ENCODE data around the gene HLX. TPM values are rescaled to one million over a fixed set of nuclear protein-coding genes. Genes with fewer than 3 reads are reported as not detected.
A peak's percentile ranks its signal among the peaks of the same experiment; 100 is the strongest.

Gene HLX
- total and polyA plus RNA-seq, 7 donors, result 3.2 to 11.6 (median 4.3) TPM

DNA sequence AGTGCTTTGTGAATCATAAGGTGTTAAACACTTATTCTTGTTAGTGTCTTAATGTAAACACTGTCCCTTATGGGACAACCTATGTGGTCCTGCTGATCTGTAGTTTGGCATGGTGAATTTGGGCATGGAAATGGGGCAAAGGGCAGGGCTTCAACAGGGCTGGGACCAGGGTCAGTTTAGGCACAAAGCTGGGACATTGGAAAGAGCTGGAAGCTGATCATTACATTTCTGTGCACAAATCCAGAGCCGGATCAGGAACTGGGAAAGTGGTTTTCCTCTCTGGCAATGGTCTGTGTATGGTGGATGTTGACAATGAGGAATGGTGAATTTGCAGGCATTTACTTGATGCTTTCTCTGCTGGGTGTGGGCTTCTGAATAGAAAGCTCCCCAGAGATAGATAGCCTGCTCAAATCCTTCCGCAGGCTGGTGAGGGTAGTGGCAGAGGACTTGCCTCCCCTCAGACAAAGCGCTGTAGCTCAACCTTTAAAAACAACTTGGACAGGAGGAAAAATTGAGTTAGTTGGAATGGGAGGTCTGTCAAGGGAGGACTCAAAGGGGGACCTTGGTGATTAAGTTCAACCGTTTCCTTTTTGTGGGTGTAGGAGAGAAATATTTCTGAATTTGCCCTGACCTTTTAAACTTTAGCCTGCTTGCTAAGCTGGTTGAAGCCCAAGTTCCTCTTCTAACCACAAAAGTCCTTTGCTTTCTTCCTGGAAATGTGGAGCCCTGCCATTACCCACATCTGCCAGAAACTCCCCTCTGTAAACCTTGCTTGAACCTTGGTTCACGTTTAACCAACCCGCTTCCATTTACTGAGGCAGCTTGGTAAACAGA, 35.3 kb downstream of the HLX start:
- Histone ChIP-seq H3K4me3 (no peak overlapping the region), H3K27ac (no peak overlapping the region), H3K36me3 (ENCODE audit: insufficient read depth in 1 of 2, low read depth in 1 of 2) (no peaks in the 10 kb centered on the region), H3K9me3 (no peaks in the 10 kb centered on the region), H3K27me3 (ENCODE audit: insufficient read depth in 3 of 3, low read length in 2 of 3) (peaks cover 0 to 2% (median 0%) of the 10 kb centered on the region in 3 donors), H3K4me1 (peaks cover 5% of the 10 kb centered on the region)
- TF ChIP-seq, protein P1, sequence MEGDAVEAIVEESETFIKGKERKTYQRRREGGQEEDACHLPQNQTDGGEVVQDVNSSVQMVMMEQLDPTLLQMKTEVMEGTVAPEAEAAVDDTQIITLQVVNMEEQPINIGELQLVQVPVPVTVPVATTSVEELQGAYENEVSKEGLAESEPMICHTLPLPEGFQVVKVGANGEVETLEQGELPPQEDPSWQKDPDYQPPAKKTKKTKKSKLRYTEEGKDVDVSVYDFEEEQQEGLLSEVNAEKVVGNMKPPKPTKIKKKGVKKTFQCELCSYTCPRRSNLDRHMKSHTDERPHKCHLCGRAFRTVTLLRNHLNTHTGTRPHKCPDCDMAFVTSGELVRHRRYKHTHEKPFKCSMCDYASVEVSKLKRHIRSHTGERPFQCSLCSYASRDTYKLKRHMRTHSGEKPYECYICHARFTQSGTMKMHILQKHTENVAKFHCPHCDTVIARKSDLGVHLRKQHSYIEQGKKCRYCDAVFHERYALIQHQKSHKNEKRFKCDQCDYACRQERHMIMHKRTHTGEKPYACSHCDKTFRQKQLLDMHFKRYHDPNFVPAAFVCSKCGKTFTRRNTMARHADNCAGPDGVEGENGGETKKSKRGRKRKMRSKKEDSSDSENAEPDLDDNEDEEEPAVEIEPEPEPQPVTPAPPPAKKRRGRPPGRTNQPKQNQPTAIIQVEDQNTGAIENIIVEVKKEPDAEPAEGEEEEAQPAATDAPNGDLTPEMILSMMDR (IDR thresholded peaks at IDR 0.05), result no peak
- ATAC-seq (no peak), DNase-seq (no peak)
- WGBS, 3 donors, result 72 to 77% (median 77%) methylated on average over 6 of the region's 6 CpGs
- intact Hi-C loops (cut with DNase I), result no loop called here

DNA sequence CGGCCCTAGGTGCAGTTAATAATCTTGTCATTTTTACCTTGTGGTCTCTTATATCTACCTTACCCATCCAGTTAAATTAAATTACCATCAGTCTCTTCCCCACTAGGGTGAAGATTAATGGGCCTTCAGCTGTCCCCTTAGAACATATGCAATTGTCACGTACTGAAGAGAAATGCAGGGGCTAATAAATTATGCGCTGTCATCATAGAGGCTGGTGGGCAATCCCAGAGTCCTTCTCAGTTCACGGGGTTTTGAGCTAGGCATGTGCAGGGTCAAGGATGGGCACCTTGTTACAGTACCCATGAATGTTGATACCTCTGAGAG, 35.8 kb downstream of the HLX start:
- no peak for DNase-seq
- no peaks in the 10 kb centered on the region for H3K36me3 ChIP-seq (ENCODE audit: insufficient read depth in 1 of 2, low read depth in 1 of 2)
- H3K4me3 ChIP-seq, result no peak overlapping the region
- H3K4me1 ChIP-seq, result peaks cover 5% of the 10 kb centered on the region
- TF ChIP-seq, protein P1 (IDR thresholded peaks at IDR 0.05), result no peak
- no peak overlapping the region for H3K27ac ChIP-seq
- no peaks in the 10 kb centered on the region for H3K9me3 ChIP-seq
- peaks cover 0 to 2% (median 0%) of the 10 kb centered on the region in 3 donors for H3K27me3 ChIP-seq (ENCODE audit: insufficient read depth in 3 of 3, low read length in 2 of 3)
- WGBS, 3 donors, result 83 to 93% (median 87%) methylated on average over 4 of the region's 4 CpGs
- ATAC-seq, result no peak
- intact Hi-C loops (cut with DNase I), result no loop called here

DNA sequence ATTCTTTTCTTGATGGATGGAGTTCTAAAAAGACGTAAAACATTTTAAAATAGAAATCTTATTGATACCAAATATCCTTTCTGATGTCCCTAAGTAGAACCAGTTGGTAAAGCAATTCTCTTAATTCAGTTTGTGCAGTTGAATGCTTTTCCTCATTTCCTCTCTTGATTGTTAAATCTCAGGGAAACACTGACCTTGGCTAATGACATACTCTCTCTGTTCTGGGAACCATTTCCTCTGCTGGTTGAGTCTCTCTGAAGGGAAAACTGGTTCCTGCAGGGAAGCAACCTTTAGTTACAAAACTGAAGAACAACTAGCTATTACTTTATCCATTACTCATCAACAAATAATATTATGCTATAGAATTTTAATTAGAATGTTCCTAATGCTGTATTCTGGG, 36.7 kb downstream of the HLX start:
- H3K4me1 ChIP-seq, result peaks cover 5% of the 10 kb centered on the region
- WGBS, 3 donors, result 65 to 73% (median 68%) methylated on average over 1 of the region's 1 CpG
- no peak for DNase-seq
- H3K27me3 ChIP-seq (ENCODE audit: insufficient read depth in 3 of 3, low read length in 2 of 3), result peaks cover 0 to 2% (median 0%) of the 10 kb centered on the region in 3 donors
- no peak overlapping the region for H3K27ac ChIP-seq
- H3K4me3 ChIP-seq, result no peak overlapping the region
- intact Hi-C loops (cut with DNase I), result no loop called here
- H3K9me3 ChIP-seq, result no peaks in the 10 kb centered on the region
- TF ChIP-seq, protein P1 (IDR thresholded peaks at IDR 0.05), result no peak
- H3K36me3 ChIP-seq (ENCODE audit: insufficient read depth in 1 of 2, low read depth in 1 of 2), result no peaks in the 10 kb centered on the region
- no peak for ATAC-seq

GRCh38 chr1:220917101-220917500, 37.9 kb downstream of the HLX start:
- Histone ChIP-seq H3K4me3 (peak overlapping the region; percentile 33), H3K4me1 (peaks cover 9% of the 10 kb centered on the region), H3K27me3 (ENCODE audit: insufficient read depth in 3 of 3, low read length in 2 of 3) (peaks cover 0 to 2% (median 0%) of the 10 kb centered on the region in 3 donors), H3K36me3 (ENCODE audit: insufficient read depth in 1 of 2, low read depth in 1 of 2) (no peaks in the 10 kb centered on the region), H3K27ac (peak overlapping the region; percentile 50), H3K9me3 (no peaks in the 10 kb centered on the region)
- peak in 1 of 4 donors; percentile 19 for ATAC-seq
- no peak for DNase-seq
- TF ChIP-seq, protein P1 (IDR thresholded peaks at IDR 0.05), result no peak
- intact Hi-C loops (cut with DNase I), result no loop called here
- WGBS, 3 donors, result 39 to 46% (median 41%) methylated on average over 5 of the region's 5 CpGs

All from psoas muscle (tissue), 8 donors.